Putamen (tissue), 1 donor: ENCODE data around the gene GABARAPL1.
"Not testable (repeated sequence)": the region's sequence is repeated elsewhere in the genome, so short reads cannot be mapped to it uniquely, and the experiment has no call there.

Experiments
- DNase-seq: peaks from one replicate; pipeline ENCODE4 v3.0.0-alpha.2; 2016; ENCODE audit warnings: low spot score

GABARAPL1 gene

GRCh38 chr12:10212739-10213131 is at the start of gene GABARAPL1:
Gene GABARAPL1, plus strand, starts transcription at chr12:10212877. Its CDS starts 253 bp downstream, at chr12:10213130.
- DNase-seq, result peak; percentile 88

GRCh38 chr12:10163084-10163483 is 49.6 kb upstream of the GABARAPL1 start:
- no peak for DNase-seq

GRCh38 chr12:10165421-10165820 is 47.3 kb upstream of the GABARAPL1 start:
- no peak for DNase-seq

DNA sequence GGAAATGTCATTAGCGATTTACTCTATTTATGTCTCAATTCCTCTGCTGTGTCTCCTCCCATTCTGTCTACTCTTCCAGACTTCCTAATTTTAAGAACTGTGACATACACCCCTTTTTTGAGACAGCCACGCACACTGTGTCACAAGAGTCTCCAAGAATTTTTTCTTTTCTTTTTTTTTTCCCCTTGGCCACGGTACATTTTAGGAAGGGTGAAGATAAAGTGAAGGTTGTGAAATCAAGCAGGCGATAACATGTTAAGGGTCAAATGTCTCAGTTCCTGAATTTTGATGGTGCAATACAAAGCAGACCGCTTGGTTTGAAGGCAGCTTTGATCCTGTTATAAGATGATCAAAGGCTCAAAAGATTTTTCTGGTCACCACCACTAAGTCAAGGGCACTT is 45.1 kb upstream of the GABARAPL1 start:
- DNase-seq, result peak; percentile 46

- no peak for DNase-seq
Measured at GRCh38 chr12:10169104-10169503, 43.6 kb upstream of the GABARAPL1 start.

- DNase-seq, result no peak
Measured at GRCh38 chr12:10170216-10170615, 42.5 kb upstream of the GABARAPL1 start.

DNA sequence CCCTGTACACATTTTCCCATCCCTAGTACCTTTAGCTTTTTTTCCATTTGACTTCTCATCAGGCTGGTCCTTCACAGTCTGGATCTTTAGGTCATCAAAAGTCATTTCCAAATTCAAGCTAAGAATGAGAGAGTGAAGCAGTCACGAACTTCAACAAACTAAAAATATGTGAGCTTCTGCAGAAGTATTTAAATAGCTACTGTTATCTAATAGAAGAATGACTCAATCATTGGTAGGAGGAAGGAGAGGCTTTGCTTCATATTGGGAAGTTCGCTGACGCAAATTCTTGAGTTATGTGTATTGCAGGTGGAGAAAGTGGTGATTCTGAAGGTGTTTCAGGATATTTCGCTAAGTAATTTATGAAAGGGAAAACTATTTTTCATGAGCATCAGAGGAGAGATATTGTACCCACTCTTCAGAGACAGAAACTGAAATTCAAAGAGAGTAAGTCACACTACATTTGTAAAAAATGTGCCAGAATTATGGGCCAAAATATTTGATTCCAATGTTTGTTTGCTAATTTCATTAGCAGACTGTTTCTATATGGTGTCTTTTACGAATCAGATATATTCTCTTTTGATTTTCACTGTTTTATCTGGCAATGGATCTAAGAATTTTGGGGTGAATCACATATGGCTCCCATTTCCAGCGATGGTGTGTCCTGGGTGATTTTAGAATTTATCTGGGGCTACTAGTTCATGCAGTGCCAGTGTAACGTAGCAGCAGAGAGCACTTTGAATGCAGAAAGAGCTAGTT is 40.5 kb upstream of the GABARAPL1 start, which contains the start of gene OLR1:
OLR1 (minus strand) TSS at position 160 of the 756 bp plus-strand sequence; CDS start at position 105, 55 bp downstream.
- DNase-seq, result peak; percentile 72

- no peak for DNase-seq
Measured at GRCh38 chr12:10174986-10175614, 37.6 kb upstream of the GABARAPL1 start.

GRCh38 chr12:10175846-10176636 is 36.6 kb upstream of the GABARAPL1 start:
- no peak for DNase-seq

GRCh38 chr12:10178821-10179220 is 33.9 kb upstream of the GABARAPL1 start, which contains the start of gene TMEM52B:
Gene TMEM52B, plus strand, starts transcription at chr12:10179032. Its CDS starts 543 bp downstream, at chr12:10179575.
- DNase-seq, result no peak

DNA sequence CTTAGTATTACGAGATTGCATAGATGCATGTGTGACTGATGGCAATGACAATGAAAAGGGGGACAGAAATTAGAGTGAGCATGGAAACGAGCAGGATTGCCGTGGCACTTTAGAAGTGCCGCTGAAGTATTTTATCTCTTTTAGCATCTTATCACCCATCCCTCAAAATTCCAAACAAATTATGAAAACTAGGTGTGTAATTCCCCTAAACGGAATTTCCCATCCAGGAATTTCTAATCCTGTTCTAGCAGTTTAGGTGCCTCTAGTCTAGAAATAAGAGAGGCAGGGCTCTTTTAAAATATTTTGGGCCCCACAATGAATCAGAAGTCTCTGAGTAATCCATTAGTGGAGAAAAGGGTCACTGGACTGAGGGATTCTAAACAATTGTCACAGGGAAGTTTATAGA is 32.9 kb upstream of the GABARAPL1 start:
- DNase-seq, result no peak

- DNase-seq, result no peak
Measured at GRCh38 chr12:10182354-10183049, 30.2 kb upstream of the GABARAPL1 start.

DNA sequence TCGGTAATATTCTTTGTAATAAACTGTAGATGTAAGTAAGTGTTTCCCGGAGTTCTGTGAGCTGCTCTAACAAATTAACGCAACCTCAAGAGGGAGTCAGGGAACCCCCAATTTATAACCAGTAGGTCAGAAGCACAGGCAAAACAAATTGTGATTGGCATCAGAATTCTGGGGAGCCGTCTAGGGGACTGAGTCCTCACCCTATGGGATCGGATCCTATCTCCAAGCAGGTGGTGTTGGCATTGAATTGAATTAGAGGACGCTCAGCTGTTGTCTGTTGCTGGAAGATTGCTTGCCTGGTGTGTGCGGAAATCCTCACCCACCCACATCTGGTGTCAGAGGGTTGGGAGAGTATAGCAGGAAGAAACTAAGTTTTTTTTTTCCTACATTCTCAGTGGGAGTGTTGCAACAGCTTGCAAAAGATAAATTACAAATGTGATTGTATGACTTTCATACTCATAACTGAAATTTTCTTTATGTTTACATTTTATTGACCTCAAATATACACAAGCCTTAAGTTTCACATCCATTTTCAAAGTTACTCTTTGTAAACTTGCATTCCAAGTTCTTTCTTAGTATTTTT is 28.3 kb upstream of the GABARAPL1 start:
- DNase-seq, result no peak

DNA sequence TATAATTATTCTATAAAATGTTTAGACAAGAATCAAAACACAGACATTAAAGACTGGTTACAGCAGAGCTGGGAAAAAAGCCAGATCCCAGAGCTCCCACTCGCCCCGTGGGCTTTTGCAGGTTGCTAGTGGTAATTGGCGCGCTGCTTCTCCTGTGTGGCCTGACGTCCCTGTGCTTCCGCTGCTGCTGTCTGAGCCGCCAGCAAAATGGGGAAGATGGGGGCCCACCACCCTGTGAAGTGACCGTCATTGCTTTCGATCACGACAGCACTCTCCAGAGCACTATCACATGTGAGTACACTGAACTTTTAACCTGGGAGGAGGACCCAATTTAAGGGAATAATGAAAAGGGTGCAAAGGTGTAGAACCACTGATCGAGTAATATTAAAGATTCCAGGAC is 26.4 kb upstream of the GABARAPL1 start:
- no peak for DNase-seq

- DNase-seq, result not testable (repeated sequence)
Measured at GRCh38 chr12:10186958-10187357, 25.7 kb upstream of the GABARAPL1 start.

GRCh38 chr12:10189653-10190052 is 23.0 kb upstream of the GABARAPL1 start:
- no peak for DNase-seq

- peak; percentile 73 for DNase-seq
Measured at GRCh38 chr12:10190558-10191388, 21.9 kb upstream of the GABARAPL1 start.

GRCh38 chr12:10191865-10192264 is 20.8 kb upstream of the GABARAPL1 start:
- no peak for DNase-seq

DNA sequence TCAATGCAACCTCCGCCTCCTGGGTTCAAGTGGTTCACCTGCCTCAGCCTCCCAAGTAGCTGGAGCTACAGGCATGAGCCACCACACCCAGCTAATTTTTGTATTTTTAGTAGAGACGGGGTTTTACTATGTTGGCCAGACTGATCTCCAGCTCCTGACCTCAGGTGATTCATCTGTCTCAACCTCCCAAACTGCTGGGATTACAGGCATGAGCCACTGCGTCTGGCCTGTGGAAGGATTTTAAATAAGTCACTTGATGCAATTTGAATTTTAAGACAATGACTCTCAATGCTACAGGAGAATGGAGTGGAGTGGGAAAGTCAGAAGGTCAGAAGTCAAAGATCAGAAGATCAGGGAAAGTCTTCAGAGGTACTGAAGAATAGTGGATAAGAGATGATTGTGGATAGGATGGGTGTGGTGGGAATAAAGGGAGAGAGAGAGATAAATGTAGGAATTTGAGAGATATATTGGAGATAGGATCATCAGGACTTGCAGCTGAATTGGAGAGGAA is 18.5 kb upstream of the GABARAPL1 start:
- DNase-seq, result no peak

- DNase-seq, result no peak
Measured at GRCh38 chr12:10196210-10196609, 16.5 kb upstream of the GABARAPL1 start.
